HepG2 (cell line): ENCODE data around the gene RRAS. TPM values are rescaled to one million over a fixed set of nuclear protein-coding genes. Genes with fewer than 3 reads are reported as not detected.

Experiments
- ATAC-seq: fragments of 200-7000 bp; cut with Tn5 transposase; 3 replicates; pipeline ENCODE4 v1.9.1; 2020; ENCODE audit warnings: mild to moderate bottlenecking, moderate library complexity
- BruUV-seq: library from RNA; stranded (reverse); fragments of 400-500 nt; replicated peaks from 2 replicates; lab custom pipeline; 2021; lab: Mats Ljungman, UMichigan
- CTCF ChIA-PET: fragments of 300-600 bp; formaldehyde crosslinking; extraction: SDS; loops from one replicate; lab custom pipeline; 2021; ENCODE audit warnings: low total read pairs, inconsistent platforms, low intra/inter-chr PET ratio; lab: Yijun Ruan, JAX
- POLR2A ChIA-PET: fragments of 350-600 bp; sonication (Branson Sonifier 250); formaldehyde crosslinking; loops from one replicate; lab custom pipeline; 2020; ENCODE audit warnings: antibody characterized with exemption, inconsistent platforms; lab: Yijun Ruan, JAX
- DNase-seq: peaks from one replicate; pipeline ENCODE4 v3.0.0-alpha.2; 2015; ENCODE audit warnings: low spot score
- FAIRE-seq: peaks from 3 replicates; lab custom pipeline; 2011; peaks lifted over from hg19 to GRCh38; lab: Jason Lieb, UNC
- H2AFZ ChIP-seq: one replicate; pipeline ENCODE4 v1.6.1; 2011; ENCODE audit warnings: low read length, inconsistent platforms
- H3K27ac ChIP-seq: fragments of 300-600 bp; 3 replicates; pipeline ENCODE4 v1.8.0; 2011; ENCODE audit warnings: mixed run types, mild to moderate bottlenecking, mixed read lengths, low read length, inconsistent platforms; ENCODE audit not compliant: insufficient read depth; ENCODE audit errors: extremely low read length
- H3K27me3 ChIP-seq, 2 experiments: fragments of 200-600 bp in 1 of 2; 2 replicates in 1 of 2; 3 replicates in 1 of 2; pipeline versions ENCODE4 v1.6.0 to v1.8.0; 2011; ENCODE audit warnings: low read length in 2 of 2, mild to moderate bottlenecking in 2 of 2, moderate library complexity in 2 of 2, inconsistent platforms in 1 of 2; ENCODE audit not compliant: insufficient read depth in 2 of 2, control insufficient read depth in 1 of 2
- H3K36me3 ChIP-seq, 2 experiments: fragments of 200-600 bp in 1 of 2; replicated peaks in 1 of 2; 2 replicates in 1 of 2; 3 replicates in 1 of 2; pipeline versions ENCODE4 v1.5.1 to v1.8.0; 2011; ENCODE audit warnings: low read length in 2 of 2, inconsistent platforms in 1 of 2; ENCODE audit not compliant: insufficient read depth in 2 of 2, control insufficient read depth in 1 of 2
- H3K4me1 ChIP-seq: 2 replicates; pipeline ENCODE4 v1.5.1; 2012; ENCODE audit warnings: low read length, inconsistent platforms; ENCODE audit not compliant: insufficient read depth
- H3K4me2 ChIP-seq: 2 replicates; pipeline ENCODE4 v1.6.0; 2011; ENCODE audit warnings: low read depth, low read length, inconsistent platforms
- H3K4me3 ChIP-seq, 3 experiments: fragments of 200-600 bp in 1 of 3; sonication (generic), shearing (Covaris generic) in 1 of 3; replicated peaks in 1 of 3; 2 replicates each; pipeline ENCODE4 v1.5.1; 2011 to 2016; ENCODE audit warnings: low read length in 3 of 3, inconsistent platforms in 2 of 3, low read depth in 2 of 3, mild to moderate bottlenecking in 2 of 3, control low read depth in 1 of 3, mixed read lengths in 1 of 3; ENCODE audit not compliant: insufficient read depth in 1 of 3
- H3K79me2 ChIP-seq: one replicate; pipeline ENCODE4 v1.6.1; 2011; ENCODE audit warnings: low read length, inconsistent platforms; ENCODE audit not compliant: insufficient read depth
- H3K9ac ChIP-seq: 2 replicates; pipeline ENCODE4 v1.6.0; 2011; ENCODE audit warnings: mild to moderate bottlenecking, low read depth, low read length, inconsistent platforms; ENCODE audit not compliant: insufficient read depth
- H3K9me3 ChIP-seq: 2 replicates; pipeline ENCODE4 v1.5.1; 2012; ENCODE audit warnings: mild to moderate bottlenecking, low read length
- H4K20me1 ChIP-seq: 2 replicates; pipeline ENCODE4 v1.6.0; 2011; ENCODE audit warnings: inconsistent platforms, mild to moderate bottlenecking, low read length, moderate library complexity; ENCODE audit not compliant: insufficient read depth
- CENPT ChIP-seq: sonication (generic); formaldehyde crosslinking; IDR thresholded peaks from 2 replicates; pipeline ENCODE4 v1.8.0; 2022; ENCODE audit warnings: low read depth, mild to moderate bottlenecking, moderate library complexity, missing genetic modification reagents
- EZH2 ChIP-seq: conservative IDR thresholded peaks from 2 replicates; pipeline ENCODE4 v1.6.1; 2012; ENCODE audit warnings: mild to moderate bottlenecking, low read depth, low read length, moderate library complexity
- FOXM1 ChIP-seq: sonication (generic); formaldehyde crosslinking; IDR thresholded peaks from 2 replicates; pipeline ENCODE4 v1.5.0; 2020; ENCODE audit warnings: missing genetic modification reagents
- HCFC1 ChIP-seq: fragments of 150-350 bp; IDR thresholded peaks from 2 replicates; pipeline ENCODE4 v1.6.1; 2014; ENCODE audit warnings: low read depth, low read length
- HNRNPK ChIP-seq: fragments of 200-400 bp; formaldehyde crosslinking; IDR thresholded peaks from 2 replicates; pipeline ENCODE4 v1.6.1; 2018; ENCODE audit warnings: low read length, low read depth, moderate library complexity, mild to moderate bottlenecking; ENCODE audit not compliant: poor library complexity, severe bottlenecking
- KDM5A ChIP-seq: fragments of 200-600 bp; sonication (generic); IDR thresholded peaks from 2 replicates; pipeline ENCODE4 v1.7.0; 2018; ENCODE audit warnings: antibody characterized with exemption, mild to moderate bottlenecking, low read length, borderline replicate concordance
- NONO ChIP-seq, 2 experiments: fragments of 450-650 bp in 1 of 2; sonication (generic) in 1 of 2; formaldehyde crosslinking in 1 of 2; IDR thresholded peaks in 1 of 2; conservative IDR thresholded peaks in 1 of 2; 2 replicates each; pipeline versions ENCODE4 v1.6.1 to v1.8.0; 2017 to 2022; ENCODE audit warnings: mild to moderate bottlenecking in 1 of 2, missing genetic modification reagents in 1 of 2, moderate library complexity in 1 of 2
- RERE ChIP-seq: IDR thresholded peaks from 2 replicates; pipeline ENCODE4 v1.6.1; 2016; ENCODE audit warnings: low read depth, missing genetic modification reagents, missing compliant biosample characterization
- RNF2 ChIP-seq: fragments of 450-650 bp; conservative IDR thresholded peaks from 2 replicates; pipeline ENCODE4 v1.6.1; 2016; ENCODE audit warnings: low read depth
- SMAD3 ChIP-seq: sonication (generic); formaldehyde crosslinking; IDR thresholded peaks from 2 replicates; pipeline ENCODE4 v1.4.0; 2020; ENCODE audit warnings: missing genetic modification reagents
- SMARCE1 ChIP-seq: fragments of 450-650 bp; IDR thresholded peaks from 2 replicates; pipeline ENCODE4 v1.6.1; 2017; ENCODE audit warnings: borderline replicate concordance
- ZFP1 ChIP-seq: IDR thresholded peaks from 2 replicates; pipeline ENCODE4 v1.6.1; 2016
- ZMYM3 ChIP-seq: sonication (generic); formaldehyde crosslinking; IDR thresholded peaks from 2 replicates; pipeline ENCODE4 v1.5.1; 2020; ENCODE audit warnings: mild to moderate bottlenecking, missing genetic modification reagents
- ZNF564 ChIP-seq: sonication (generic); formaldehyde crosslinking; IDR thresholded peaks from 2 replicates; pipeline ENCODE4 v1.8.1; 2023; ENCODE audit warnings: mild to moderate bottlenecking, missing genetic modification reagents
- ZNF839 ChIP-seq: sonication (generic); formaldehyde crosslinking; IDR thresholded peaks from 2 replicates; pipeline ENCODE4 v1.4.0; 2020; ENCODE audit warnings: missing genetic modification reagents, mild to moderate bottlenecking, borderline replicate concordance
- WGBS: methylation state at CpG from one replicate; pipeline ENCODE4 v1.1.6; 2017; ENCODE audit warnings: low lambda C conversion rate; 5-methylcytosine and 5-hydroxymethylcytosine counted together
- in situ Hi-C: cut with HindIII; loops from 2 replicates; pipeline ENCODE4 v1.10.0; 2017; ENCODE audit warnings: low pct_unique_long_range_greater_than_20kb; ENCODE audit not compliant: extremely low pct_ligation_motif_present
- intact Hi-C: fragments of 100-400 bp; cut with micrococcal nuclease; formaldehyde crosslinking; loops from one replicate; pipeline ENCODE4 v1.10.0; 2022; ENCODE audit not compliant: unreplicated experiment
- polyA plus RNA-seq, 8 experiments: library from polyadenylated mRNA; depleted of rRNA in 3 of 8; stranded (reverse) in 7 of 8; unstranded in 1 of 8; fragments of >200 nt; fragmentation: Illumina TruSeq in 4 of 8; extraction: Trizol in 4 of 8; gene quantifications; 2 replicates each; pipeline versions ENCODE4 v1.2.1 to v1.2.3, GENCODE V29; 2011 to 2016; ENCODE audit warnings: low read depth in 4 of 8, missing spikeins in 1 of 8, mixed read lengths in 1 of 8; ENCODE audit not compliant: insufficient read depth in 1 of 8
- total RNA-seq, 5 experiments: library from RNA; depleted of rRNA; stranded (reverse); fragments of >200 nt; fragmentation: Illumina TruSeq; extraction: Trizol; gene quantifications; 2 replicates each; pipeline ENCODE4 v1.2.3, GENCODE V29; 2016; ENCODE audit warnings: low read depth in 1 of 5
- TF ChIP-seq, protein P1 (sequence below): sonication (generic); formaldehyde crosslinking; IDR thresholded peaks from 2 replicates; pipeline ENCODE4 v1.5.0; 2020; ENCODE audit warnings: mild to moderate bottlenecking, missing genetic modification reagents

Gene RRAS
- total and polyA plus RNA-seq, 2 of the 13 experiments (the other 11 are each of a cell fraction or from before 2014, with no cell fraction given): 1.5 to 12.0 TPM

- TF ChIP-seq, protein P1, sequence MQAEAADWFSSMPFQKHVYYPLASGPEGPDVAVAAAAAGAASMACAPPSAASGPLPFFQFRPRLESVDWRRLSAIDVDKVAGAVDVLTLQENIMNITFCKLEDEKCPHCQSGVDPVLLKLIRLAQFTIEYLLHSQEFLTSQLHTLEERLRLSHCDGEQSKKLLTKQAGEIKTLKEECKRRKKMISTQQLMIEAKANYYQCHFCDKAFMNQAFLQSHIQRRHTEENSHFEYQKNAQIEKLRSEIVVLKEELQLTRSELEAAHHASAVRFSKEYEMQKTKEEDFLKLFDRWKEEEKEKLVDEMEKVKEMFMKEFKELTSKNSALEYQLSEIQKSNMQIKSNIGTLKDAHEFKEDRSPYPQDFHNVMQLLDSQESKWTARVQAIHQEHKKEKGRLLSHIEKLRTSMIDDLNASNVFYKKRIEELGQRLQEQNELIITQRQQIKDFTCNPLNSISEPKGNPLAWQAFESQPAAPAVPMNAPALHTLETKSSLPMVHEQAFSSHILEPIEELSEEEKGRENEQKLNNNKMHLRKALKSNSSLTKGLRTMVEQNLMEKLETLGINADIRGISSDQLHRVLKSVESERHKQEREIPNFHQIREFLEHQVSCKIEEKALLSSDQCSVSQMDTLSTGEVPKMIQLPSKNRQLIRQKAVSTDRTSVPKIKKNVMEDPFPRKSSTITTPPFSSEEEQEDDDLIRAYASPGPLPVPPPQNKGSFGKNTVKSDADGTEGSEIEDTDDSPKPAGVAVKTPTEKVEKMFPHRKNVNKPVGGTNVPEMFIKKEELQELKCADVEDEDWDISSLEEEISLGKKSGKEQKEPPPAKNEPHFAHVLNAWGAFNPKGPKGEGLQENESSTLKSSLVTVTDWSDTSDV (CRISPR knock-in tag): no peak
- TF ChIP-seq CENPT (no peak), FOXM1 (CRISPR knock-in tag) (no peak), NONO (IDR thresholded peaks at IDR 0.05) (no peak), NONO (CRISPR knock-in tag; conservative IDR thresholded peaks at IDR 0.05) (no peak)
Measured at GRCh38 chr19:49643466-49643865, 3.5 kb upstream of the RRAS start (continued).

- ChIA-PET POLR2A (interaction anchor here (0.7 to 4.6 kb wide), 15 partner anchors 15 to 1023 kb away, joined by 3 to 92 read pairs (median 7); partner anchors contain the start of genes AKT1S1, ALDH16A1, BCL2L12 and IRF3), CTCF (interaction anchor here (1.3 kb wide), 1 partner anchor 34 kb away, joined by 3 read pairs; no protein-coding TSS in a partner anchor)
- intact Hi-C loops (loop anchor here (5.0 kb wide), 1 partner anchor 35 kb away; the partner anchor contains the start of gene PRMT1), in situ Hi-C loops (no loop called here)
- peak overlapping the region; percentile 99 for H3K9ac ChIP-seq
- peaks cover 7 to 9% of the 10 kb centered on the region in 2 experiments; a peak in 3 of 5 replicates for H3K36me3 ChIP-seq
- H3K79me2 ChIP-seq: peaks cover 31% of the 10 kb centered on the region
- BruUV-seq: no TSS peak
- H3K4me1 ChIP-seq: peaks cover 55% of the 10 kb centered on the region
- no peaks in the 10 kb centered on the region for H3K9me3 ChIP-seq
- peak overlapping the region; percentile 86 for H3K27ac ChIP-seq
- ATAC-seq (no peak), FAIRE-seq (no peak), DNase-seq (no peak)
- H3K4me3 ChIP-seq: peak overlapping the region; percentile 85 to 99 (median 91)
- WGBS: 0% methylated on average over 3 of the region's 5 CpGs
- no peaks in the 10 kb centered on the region; a peak in 1 of 5 replicates for H3K27me3 ChIP-seq
- no peak overlapping the region for H2AFZ ChIP-seq
- no peaks in the 10 kb centered on the region for H4K20me1 ChIP-seq
- H3K4me2 ChIP-seq: peak overlapping the region; percentile 82
- TF ChIP-seq SMAD3 (no peak), ZFP1 (CRISPR knock-in tag) (no peak), HNRNPK (no peak), ZNF839 (CRISPR knock-in tag) (no peak), HCFC1 (no peak), RNF2 (no peak), ZMYM3 (CRISPR knock-in tag) (no peak), KDM5A (peak; percentile 47), ZNF564 (CRISPR knock-in tag) (no peak), RERE (no peak), SMARCE1 (no peak), EZH2 (no peak)
Measured at GRCh38 chr19:49642492-49643035, 2.6 kb upstream of the RRAS start.
